Loucy (cell line): Measurements from ENCODE around the gene KBTBD4.

Source experiments
- EZH2phosphoT487 ChIP-seq: fragments of 200-600 bp; IDR thresholded peaks from 2 replicates; pipeline ENCODE4 v1.6.1; 2018; ENCODE audit warnings: antibody characterized with exemption, mild to moderate bottlenecking, moderate library complexity, borderline replicate concordance
- TF ChIP-seq, protein P1 (sequence below): fragments of 200-600 bp; sonication (generic); conservative IDR thresholded peaks from 2 replicates; pipeline ENCODE4 v1.5.1; 2014; ENCODE audit warnings: mild to moderate bottlenecking, antibody characterized with exemption, low read length

DNA sequence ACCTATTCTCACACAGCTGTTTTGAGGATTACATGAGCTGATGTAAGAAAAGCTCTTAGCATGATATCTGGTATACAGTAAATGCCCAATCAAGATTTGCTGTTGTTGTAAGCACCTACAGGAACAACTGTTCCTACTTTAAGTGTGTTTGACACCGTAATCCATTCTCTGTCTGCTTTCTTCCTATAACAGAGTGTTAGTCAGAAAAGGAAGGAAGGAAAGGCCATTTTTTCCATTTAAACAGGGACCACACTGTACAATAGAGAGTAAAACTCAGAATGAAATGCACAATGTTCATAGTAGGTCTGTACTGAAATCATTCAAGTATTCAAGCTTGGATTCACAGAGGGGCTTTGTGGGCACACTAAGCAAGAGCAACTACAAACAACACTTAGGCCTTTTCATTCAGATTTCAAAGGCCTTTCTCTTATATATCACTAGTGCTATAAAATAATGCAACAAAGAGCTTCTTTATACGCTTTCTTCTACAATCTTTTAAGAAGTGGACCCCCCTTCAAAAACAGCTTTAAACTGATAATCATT is 42.1 kb upstream of the KBTBD4 start:
- TF ChIP-seq, protein P1, sequence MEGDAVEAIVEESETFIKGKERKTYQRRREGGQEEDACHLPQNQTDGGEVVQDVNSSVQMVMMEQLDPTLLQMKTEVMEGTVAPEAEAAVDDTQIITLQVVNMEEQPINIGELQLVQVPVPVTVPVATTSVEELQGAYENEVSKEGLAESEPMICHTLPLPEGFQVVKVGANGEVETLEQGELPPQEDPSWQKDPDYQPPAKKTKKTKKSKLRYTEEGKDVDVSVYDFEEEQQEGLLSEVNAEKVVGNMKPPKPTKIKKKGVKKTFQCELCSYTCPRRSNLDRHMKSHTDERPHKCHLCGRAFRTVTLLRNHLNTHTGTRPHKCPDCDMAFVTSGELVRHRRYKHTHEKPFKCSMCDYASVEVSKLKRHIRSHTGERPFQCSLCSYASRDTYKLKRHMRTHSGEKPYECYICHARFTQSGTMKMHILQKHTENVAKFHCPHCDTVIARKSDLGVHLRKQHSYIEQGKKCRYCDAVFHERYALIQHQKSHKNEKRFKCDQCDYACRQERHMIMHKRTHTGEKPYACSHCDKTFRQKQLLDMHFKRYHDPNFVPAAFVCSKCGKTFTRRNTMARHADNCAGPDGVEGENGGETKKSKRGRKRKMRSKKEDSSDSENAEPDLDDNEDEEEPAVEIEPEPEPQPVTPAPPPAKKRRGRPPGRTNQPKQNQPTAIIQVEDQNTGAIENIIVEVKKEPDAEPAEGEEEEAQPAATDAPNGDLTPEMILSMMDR, result no peak
- no peak for TF ChIP-seq EZH2phosphoT487
